Endothelial cell of umbilical vein (primary cell): ENCODE measurements around the gene TPM2.
"Not testable (repeated sequence)": the region's sequence is repeated elsewhere in the genome, so short reads cannot be mapped to it uniquely, and the experiment has no call there.

Source experiments
- CTCF ChIP-seq, 2 donors: IDR thresholded peaks; 1 replicate in 1 of 2; 2 replicates in 1 of 2; pipeline ENCODE4 v1.5.1; 2011; ENCODE audit warnings: low read length in 2 of 2, mild to moderate bottlenecking in 2 of 2, moderate library complexity in 2 of 2, control low read depth in 1 of 2, inconsistent platforms in 1 of 2, low read depth in 1 of 2; ENCODE audit not compliant: insufficient read depth in 1 of 2; ENCODE audit errors: extremely low read depth in 1 of 2
- EZH2 ChIP-seq: IDR thresholded peaks from 2 replicates; pipeline ENCODE4 v1.6.1; 2012; ENCODE audit warnings: borderline replicate concordance, low read depth, mild to moderate bottlenecking, moderate library complexity, low read length, inconsistent platforms; ENCODE audit not compliant: severe bottlenecking
- FOS ChIP-seq: IDR thresholded peaks from 2 replicates; pipeline ENCODE4 v1.6.1; 2011; ENCODE audit warnings: mild to moderate bottlenecking, low read length, moderate library complexity, borderline replicate concordance; ENCODE audit not compliant: insufficient read depth
- GATA2 ChIP-seq: IDR thresholded peaks from 2 replicates; pipeline ENCODE4 v1.7.0; 2011; ENCODE audit warnings: low read depth, mild to moderate bottlenecking, moderate library complexity, mixed read lengths, low read length; ENCODE audit not compliant: insufficient read length, insufficient read depth
- JUN ChIP-seq: IDR thresholded peaks from 2 replicates; pipeline ENCODE4 v1.6.1; 2011; ENCODE audit warnings: borderline replicate concordance, low read depth; ENCODE audit not compliant: insufficient read length, insufficient read depth
- MYC ChIP-seq: IDR thresholded peaks from one replicate; pipeline ENCODE4 v1.6.1; 2011; ENCODE audit warnings: mild to moderate bottlenecking, low read depth, low read length
- POLR2A ChIP-seq: IDR thresholded peaks from 2 replicates; pipeline ENCODE4 v1.6.1; 2012; ENCODE audit warnings: low read depth, mild to moderate bottlenecking, control low read depth, low read length
- POLR2AphosphoS5 ChIP-seq: IDR thresholded peaks from 2 replicates; pipeline ENCODE4 v1.6.1; 2012; ENCODE audit warnings: low read depth, mild to moderate bottlenecking, control low read depth, low read length, moderate library complexity; ENCODE audit not compliant: insufficient read depth
- TF ChIP-seq, protein P1 (sequence below): IDR thresholded peaks from 2 replicates; pipeline ENCODE4 v1.6.1; 2011; ENCODE audit not compliant: insufficient read depth, insufficient read length

- not testable (repeated sequence) for TF ChIP-seq CTCF (IDR thresholded peaks at IDR 0.05; ENCODE audit: extremely low read depth in 1 of 2, insufficient read depth in 1 of 2, low read depth in 1 of 2, low read length in 2 of 2); GATA2; FOS; POLR2A; POLR2AphosphoS5; EZH2; JUN; MYC
- TF ChIP-seq, protein P1, sequence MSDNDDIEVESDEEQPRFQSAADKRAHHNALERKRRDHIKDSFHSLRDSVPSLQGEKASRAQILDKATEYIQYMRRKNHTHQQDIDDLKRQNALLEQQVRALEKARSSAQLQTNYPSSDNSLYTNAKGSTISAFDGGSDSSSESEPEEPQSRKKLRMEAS = not testable (repeated sequence)
These were observed 48.2 kb downstream of the TPM2 start for GRCh38 chr9:35641478-35641877.
